ENCODE results near the gene SCAND1. TPM values are rescaled to one million over a fixed set of nuclear protein-coding genes. Genes with fewer than 3 reads are reported as not detected.
"Not testable (repeated sequence)": the region's sequence is repeated elsewhere in the genome, so short reads cannot be mapped to it uniquely, and the experiment has no call there.

The SCAND1 gene
- total RNA-seq, 1 experiment from 2014 or later = 95.2 TPM

- DNase-seq (ENCODE audit: low spot score) = peak; percentile 61
- intact Hi-C loops (cut with micrococcal nuclease; ENCODE audit: unreplicated experiment) = no loop called here
- Histone ChIP-seq H3K4me3 (ENCODE audit: low read depth, low read length, poor library complexity, severe bottlenecking) (peak overlapping the region; percentile 91), H3K27ac (ENCODE audit: low read depth, low read length, poor library complexity, severe bottlenecking) (peak overlapping the region; percentile 97), H3K36me3 (ENCODE audit: insufficient read depth, low read length, poor library complexity, severe bottlenecking) (no peaks in the 10 kb centered on the region), H3K4me1 (ENCODE audit: insufficient read depth, low read length, poor library complexity, severe bottlenecking) (peaks cover 9% of the 10 kb centered on the region), H3K9me3 (ENCODE audit: low read depth, low read length, poor library complexity, severe bottlenecking) (no peaks in the 10 kb centered on the region), H3K27me3 (replicated peaks; ENCODE audit: insufficient read depth, low read depth, low read length, poor library complexity) (no peaks in the 10 kb centered on the region)
- ChIA-PET CTCF (interaction anchor here (0.5 to 1.3 kb wide), 8 partner anchors 10 to 352 kb away, joined by 3 to 9 read pairs (median 5); no protein-coding TSS in a partner anchor), POLR2A (ENCODE audit: low non-redundant PET) (interaction anchor here (0.6 kb wide), 3 partner anchors 25 to 154 kb away, joined by 7 to 21 read pairs (median 11); no protein-coding TSS in a partner anchor)
- TSS peak; percentile 71 for BruUV-seq (replicated peaks)
- TF ChIP-seq CTCF (conservative IDR thresholded peaks at IDR 0.05; ENCODE audit: low read depth, low read length) (no peak), EZH2 (IDR thresholded peaks at IDR 0.05; ENCODE audit: borderline replicate concordance, low read depth, low read length, poor library complexity, severe bottlenecking) (no peak)
Observed at GRCh38 chr20:35953387-35954199, 709 bp downstream of the SCAND1 start.

GRCh38 chr20:35952480-35953386 lies 1.6 kb downstream of the SCAND1 start:
- CTCF ChIA-PET = interaction anchor here (1.2 kb wide), 1 partner anchor 351 kb away, joined by 4 read pairs; no protein-coding TSS in a partner anchor
- Histone ChIP-seq H3K4me3 (ENCODE audit: low read depth, low read length, poor library complexity, severe bottlenecking) (peak overlapping the region; percentile 91), H3K27me3 (replicated peaks; ENCODE audit: insufficient read depth, low read depth, low read length, poor library complexity) (no peaks in the 10 kb centered on the region), H3K27ac (ENCODE audit: low read depth, low read length, poor library complexity, severe bottlenecking) (peak overlapping the region; percentile 97), H3K4me1 (ENCODE audit: insufficient read depth, low read length, poor library complexity, severe bottlenecking) (peaks cover 9% of the 10 kb centered on the region), H3K9me3 (ENCODE audit: low read depth, low read length, poor library complexity, severe bottlenecking) (no peaks in the 10 kb centered on the region), H3K36me3 (ENCODE audit: insufficient read depth, low read length, poor library complexity, severe bottlenecking) (no peaks in the 10 kb centered on the region)
- no TSS peak for BruUV-seq (replicated peaks)
- no peak for DNase-seq (ENCODE audit: low spot score)
- POLR2A ChIA-PET (ENCODE audit: low non-redundant PET) = no interaction called here
- no peak for TF ChIP-seq EZH2 (IDR thresholded peaks at IDR 0.05; ENCODE audit: borderline replicate concordance, low read depth, low read length, poor library complexity, severe bottlenecking)
- no peak for TF ChIP-seq CTCF (conservative IDR thresholded peaks at IDR 0.05; ENCODE audit: low read depth, low read length)
- intact Hi-C loops (cut with micrococcal nuclease; ENCODE audit: unreplicated experiment) = no loop called here

GRCh38 chr20:35952080-35952479 lies 2.2 kb downstream of the SCAND1 start:
- CTCF ChIA-PET; intact Hi-C loops (cut with micrococcal nuclease; ENCODE audit: unreplicated experiment); BruUV-seq (replicated peaks); DNase-seq (ENCODE audit: low spot score); H3K9me3 ChIP-seq (ENCODE audit: low read depth, low read length, poor library complexity, severe bottlenecking); H3K27ac ChIP-seq (ENCODE audit: low read depth, low read length, poor library complexity, severe bottlenecking); H3K36me3 ChIP-seq (ENCODE audit: insufficient read depth, low read length, poor library complexity, severe bottlenecking); H3K4me1 ChIP-seq (ENCODE audit: insufficient read depth, low read length, poor library complexity, severe bottlenecking); POLR2A ChIA-PET (ENCODE audit: low non-redundant PET); H3K27me3 ChIP-seq (replicated peaks; ENCODE audit: insufficient read depth, low read depth, low read length, poor library complexity); H3K4me3 ChIP-seq (ENCODE audit: low read depth, low read length, poor library complexity, severe bottlenecking): not testable (repeated sequence)

Data from A673 (cell line).